HG02840 (cell line): ENCODE data around the gene BLVRA.
"Not testable (repeated sequence)": the region's sequence is repeated elsewhere in the genome, so short reads cannot be mapped to it uniquely, and the experiment has no call there.

Experiments used
- ATAC-seq: cut with Tn5 transposase; IDR thresholded peaks from one replicate; pipeline ENCODE4 v1.9.1; 2021; ENCODE audit warnings: mild to moderate bottlenecking, moderate library complexity, moderate number of reproducible peaks; ENCODE audit not compliant: unreplicated experiment, low FRiP score

Gene BLVRA

DNA sequence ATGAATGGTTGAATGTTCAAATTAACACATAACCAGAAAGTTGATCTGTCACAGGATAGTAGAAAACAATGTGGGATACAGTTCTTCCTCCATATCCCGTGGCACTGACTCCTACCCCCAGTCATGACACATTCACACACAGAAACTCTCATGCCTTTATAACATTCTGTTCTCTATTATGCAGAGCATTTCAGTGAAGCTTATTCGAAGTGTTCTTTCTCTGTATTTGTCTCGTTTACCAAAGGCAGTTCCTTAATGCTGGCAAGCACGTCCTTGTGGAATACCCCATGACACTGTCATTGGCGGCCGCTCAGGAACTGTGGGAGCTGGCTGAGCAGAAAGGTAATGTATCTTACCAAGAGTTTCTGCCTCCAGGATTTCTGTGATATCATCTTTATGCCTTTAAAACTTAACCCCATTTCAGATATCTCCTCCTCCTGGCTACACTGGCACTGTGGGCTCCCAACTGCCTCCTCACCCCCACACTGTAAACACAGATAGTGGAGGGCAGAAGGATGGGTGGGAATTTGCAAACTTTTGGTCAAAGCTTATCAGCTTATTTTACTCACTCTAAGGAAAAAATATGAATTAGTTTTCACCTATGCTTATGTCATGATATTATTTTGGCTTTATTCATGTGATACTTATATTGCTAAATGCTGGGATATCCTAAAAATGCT is 34.1 kb downstream of the BLVRA start:
- no peak for ATAC-seq

DNA sequence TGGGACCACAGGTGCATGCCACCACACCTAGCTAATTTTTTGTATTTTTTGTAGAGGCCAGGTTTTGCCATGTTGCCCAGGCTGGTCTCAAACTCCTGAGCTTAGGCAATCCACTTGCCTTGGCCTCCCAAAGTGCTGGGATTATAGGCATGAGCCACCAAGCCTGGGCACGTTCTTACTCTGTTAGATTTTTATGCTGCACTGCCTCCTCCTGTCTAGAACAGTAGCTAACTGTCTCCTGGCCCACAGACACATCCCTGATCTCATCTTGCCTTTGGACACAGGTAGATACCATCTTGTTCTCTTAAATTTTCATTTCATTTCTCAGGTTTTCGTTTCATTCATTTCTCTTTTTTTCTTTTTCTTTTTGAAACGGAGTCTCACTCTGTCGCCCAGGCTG is 41.1 kb downstream of the BLVRA start:
- no peak for ATAC-seq

DNA sequence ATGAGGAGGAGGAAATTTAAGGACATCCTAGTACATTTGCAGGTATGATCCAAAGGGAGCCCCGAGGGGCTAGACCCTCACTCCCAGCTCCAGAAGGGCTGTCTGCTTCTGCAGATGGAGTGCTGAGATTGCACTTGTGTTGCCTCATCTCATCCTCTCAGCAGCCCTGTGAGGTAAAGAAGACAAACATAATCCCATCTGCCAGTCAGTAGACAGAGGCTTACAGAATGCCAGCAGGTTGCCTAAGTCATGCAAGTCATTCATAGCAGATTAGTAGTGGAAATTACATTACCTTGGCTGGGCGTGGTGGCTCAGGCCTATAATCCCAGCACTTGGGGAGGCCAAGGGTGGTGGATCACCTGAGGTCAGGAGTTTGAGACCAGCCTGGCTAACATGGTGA is 45.4 kb downstream of the BLVRA start:
- ATAC-seq: no peak

DNA sequence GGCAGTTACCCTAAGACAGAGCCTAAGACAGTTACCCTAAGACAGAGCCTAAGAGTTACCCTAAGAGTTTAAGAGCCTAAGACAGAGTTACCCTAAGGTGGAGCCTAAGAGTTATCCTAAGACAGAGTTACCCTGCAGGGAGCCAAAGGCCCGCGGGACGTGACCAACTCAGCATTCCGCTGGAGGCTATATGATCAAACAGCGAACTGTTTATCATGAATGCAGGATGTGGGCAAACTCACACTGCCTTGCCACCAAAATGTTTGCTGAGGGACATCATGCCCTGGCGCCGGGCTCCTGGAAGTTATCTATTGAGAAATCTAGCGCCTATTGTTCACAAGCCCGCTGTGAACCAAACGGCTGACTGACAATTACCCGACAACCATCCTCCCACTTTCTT is 49.9 kb downstream of the BLVRA start:
- no peak for ATAC-seq

DNA sequence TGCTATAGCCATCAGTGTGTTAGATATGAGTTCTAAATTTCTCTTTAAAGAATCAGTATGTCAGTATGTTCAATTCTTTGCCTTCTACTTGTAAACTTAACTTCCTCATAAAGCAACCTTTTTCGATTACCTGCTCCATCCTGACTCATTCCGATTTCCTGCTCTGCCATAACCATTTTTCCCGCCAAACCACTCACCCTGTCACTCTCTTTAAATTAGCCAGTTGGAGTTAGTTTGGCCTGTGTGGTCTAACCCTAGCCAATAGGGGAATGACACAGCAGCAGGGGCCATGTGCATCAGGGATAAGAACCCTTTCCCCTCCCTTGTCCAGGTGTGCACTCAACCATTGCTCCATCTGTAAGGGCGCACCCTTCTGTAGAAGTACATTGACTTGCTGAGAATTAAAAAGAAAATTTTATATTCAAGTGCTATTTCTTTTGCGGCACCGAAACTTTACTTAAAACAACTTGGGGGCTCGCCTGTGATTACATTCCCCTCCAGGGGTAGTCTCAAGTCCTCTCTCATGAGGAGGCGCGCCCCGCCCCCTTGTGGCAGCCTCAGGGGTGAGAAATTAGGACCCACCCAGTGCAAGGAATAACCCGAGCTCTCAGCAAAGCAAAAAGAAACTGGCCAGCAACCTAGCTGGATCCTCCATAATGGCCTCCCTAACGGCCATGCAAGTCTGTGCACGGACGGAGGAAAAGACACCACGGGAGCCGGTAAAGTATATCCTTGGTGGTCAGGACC is 51.9 kb downstream of the BLVRA start:
- not testable (repeated sequence) for ATAC-seq

DNA sequence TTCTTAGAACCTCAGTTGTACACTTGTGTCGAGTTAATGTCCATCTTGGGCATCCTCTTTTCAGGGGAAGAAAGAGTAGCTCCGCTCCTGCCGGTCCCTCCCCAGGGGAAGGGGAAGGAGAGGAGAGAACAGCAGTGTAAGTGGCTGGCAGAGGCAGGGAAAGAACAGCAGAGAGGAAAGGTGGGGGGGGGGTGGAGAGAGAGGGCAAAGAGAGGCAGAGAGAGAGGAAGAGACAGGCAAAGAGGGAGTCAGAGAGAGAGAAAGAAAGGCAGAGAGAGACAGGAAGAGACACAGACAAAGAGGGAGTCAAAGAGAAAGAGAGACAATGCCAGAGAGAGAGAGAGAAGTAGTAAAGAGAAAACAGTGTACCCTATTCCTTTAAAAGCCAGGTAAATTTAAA is 56.9 kb downstream of the BLVRA start:
- ATAC-seq: no peak

DNA sequence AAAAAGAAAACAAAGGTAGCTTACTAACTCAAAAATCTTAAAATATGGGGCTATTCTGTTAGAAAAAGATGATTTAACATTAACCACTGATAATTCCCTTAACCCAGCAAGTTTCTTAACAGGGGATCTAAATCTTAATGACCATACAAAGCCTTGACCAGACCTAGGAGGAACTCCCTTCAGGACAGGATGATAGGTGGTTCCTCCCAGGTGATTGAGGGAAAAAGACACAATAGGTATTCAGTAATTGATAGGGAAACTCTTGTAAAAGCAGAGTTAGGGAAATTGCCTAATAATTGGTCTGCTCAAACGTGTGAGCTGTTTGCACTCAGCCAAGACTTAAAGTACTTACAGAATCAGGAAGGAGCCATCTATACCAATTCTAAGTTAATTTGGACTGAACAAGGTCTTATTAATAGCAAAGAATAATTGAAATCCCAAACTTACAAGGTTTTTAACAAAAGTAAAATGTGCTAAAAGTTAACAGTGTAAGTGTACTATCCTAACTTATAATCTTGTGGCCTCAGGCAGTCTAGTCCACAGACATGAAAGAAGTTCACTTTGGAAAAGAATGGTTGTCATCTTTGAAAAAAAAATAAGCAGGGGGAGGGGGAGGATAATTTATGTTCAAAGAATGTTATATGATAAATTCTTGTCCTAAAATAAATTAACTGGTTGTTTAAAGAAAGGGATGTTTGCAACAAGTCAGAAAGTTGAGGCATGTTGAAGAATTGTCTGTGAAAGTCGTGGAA is 57.7 kb downstream of the BLVRA start:
- ATAC-seq: not testable (repeated sequence)

DNA sequence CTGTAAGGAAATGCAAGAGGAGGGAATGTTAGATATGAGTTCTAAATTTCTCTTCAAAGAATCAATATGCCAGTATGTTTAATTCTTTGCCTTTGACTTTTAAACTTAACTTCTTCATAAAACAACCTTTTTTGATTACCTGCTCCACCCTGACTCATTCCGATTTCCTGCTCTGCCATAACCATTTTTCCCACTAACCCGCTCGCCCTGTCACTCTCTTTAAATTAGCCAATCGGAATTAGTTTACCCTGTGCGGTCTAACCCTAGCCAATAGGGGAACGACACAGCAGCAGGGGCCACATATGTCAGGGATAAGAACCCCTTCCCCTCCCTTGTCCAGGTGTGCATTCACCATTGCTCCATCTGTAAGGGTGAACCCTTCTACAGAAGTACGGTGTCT is 64.9 kb downstream of the BLVRA start:
- not testable (repeated sequence) for ATAC-seq

DNA sequence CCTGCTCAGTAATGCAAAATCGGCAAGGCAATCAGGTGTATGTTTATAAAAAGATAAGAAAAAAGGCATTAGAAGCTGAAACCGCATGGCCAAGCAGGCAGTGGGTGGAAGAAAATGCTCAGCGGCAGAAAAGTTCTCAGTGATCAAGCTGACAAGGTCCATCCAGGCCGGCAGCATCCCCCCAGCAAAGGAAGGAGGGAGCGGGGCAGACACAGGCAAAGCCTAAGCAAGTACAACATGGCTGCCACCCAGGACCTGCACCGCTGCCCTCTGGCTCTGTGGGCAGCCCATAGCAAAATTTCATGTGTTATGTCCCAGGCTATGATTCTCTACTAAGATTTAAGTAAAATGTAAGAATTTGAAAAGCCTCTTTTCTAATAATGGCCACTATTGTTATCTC is 65.5 kb downstream of the BLVRA start:
- no peak for ATAC-seq

DNA sequence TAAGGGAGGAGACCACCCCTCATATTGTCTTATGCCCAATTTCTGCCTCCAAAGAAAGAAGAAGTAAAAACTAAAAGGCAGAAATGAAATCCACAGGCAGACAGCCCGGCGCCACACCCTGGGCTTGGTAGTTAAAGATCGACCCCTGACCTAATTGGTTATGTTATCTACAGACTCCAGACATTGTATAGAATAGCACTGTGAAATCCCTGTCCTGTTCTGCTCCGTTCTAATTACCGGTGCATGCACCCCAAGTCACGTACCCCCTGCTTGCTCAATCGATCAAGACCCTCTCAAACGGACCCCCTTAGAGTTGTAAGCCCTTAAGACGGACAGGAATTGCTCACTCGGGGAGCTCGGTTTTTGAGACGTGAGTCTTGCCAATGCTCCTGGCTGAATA is 66.0 kb downstream of the BLVRA start:
- ATAC-seq: not testable (repeated sequence)

DNA sequence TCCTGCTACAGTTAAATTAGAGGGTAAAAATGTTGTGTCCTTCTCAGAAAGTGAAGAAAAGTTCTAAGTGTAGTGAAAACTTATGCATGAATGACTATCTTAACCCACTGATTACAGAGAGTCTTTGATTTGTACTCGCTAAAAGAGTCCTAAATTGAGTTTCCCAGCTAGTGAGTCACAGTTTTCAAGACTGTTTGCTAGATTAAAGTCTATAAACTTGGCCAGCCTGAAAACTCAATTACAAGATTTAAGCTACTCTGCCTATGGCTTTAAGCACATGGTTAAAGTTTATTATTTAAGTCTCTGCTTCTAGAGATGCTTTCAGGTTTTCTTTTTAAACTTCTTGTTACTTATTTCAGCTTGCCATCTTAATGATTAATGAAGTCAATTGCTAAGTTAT is 66.5 kb downstream of the BLVRA start:
- ATAC-seq: no peak

DNA sequence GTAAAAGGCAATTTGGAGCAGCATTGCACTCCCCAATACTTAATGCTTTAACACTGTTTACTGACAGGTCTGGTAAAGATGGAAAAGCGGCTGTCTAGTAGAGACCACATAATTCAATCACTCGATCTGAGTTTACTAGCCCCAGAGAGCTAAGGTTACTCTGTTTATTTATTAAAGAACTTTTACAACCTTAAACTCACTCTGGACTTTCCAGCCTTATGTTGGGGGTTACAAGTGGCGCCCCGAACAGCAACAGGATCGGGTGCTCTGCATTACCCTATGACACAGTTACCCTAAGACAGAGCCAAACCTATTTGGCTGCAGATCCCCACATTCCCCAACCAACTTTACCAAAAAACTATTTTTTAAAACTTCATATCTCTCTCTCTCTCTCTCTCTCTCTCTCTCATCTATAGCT is 66.9 kb downstream of the BLVRA start:
- ATAC-seq: no peak

DNA sequence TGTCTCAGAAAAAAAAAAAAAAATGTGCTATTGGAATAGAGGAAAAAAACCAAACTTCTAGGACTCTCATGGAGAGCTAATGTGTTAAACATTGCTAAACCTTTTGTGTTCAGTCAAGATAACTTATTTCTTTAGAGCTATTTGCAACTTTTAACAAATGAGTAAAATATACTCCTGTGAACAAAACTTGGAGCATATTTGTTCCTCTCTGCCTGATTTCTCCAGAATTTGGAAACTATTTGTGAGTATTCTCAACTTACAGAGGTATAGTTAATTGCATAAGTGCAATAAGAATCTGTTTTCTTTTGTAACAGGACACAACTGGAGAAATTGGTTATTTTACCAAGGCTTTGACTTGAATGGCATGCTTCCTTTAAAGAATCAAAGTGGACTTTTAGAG is 72.4 kb downstream of the BLVRA start:
- not testable (repeated sequence) for ATAC-seq

DNA sequence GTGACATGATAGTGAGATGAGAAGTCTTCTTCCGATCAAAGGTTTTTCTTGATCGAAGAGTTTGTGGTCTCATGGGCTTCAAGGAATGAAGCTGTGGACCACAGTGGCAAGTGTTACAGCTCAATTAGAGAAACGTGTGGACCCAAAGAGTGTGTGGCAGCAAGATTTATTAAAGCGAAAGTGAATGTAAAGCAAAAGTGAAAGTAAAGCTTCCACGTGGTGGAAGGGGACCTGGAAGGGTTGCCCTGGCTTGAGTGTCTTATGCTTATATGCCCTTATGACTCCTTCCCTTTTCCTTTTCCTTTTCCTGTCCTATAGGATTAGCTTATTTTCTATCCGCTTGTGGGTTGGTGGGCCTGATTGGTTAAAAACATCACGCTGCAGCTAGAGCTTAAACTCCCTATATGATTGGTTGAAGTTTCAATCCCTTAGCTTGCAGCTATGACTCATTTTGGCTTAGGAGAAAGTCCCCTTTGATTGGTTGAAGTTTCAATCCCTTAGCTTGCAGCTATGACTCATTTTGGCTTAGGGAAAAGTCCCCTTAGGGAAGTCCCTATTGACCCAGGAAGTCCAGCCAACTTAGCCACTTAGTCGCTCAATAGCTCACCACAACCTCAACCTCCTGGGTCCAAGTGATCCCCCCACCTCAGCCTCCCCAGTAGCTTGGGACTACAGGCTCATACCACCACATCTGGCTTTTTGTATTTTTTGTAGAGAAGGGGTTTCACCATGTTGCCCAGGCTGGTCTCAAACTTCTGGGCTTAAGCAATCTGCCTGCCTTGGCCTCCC is 76.2 kb downstream of the BLVRA start:
- peak; percentile 46 for ATAC-seq

DNA sequence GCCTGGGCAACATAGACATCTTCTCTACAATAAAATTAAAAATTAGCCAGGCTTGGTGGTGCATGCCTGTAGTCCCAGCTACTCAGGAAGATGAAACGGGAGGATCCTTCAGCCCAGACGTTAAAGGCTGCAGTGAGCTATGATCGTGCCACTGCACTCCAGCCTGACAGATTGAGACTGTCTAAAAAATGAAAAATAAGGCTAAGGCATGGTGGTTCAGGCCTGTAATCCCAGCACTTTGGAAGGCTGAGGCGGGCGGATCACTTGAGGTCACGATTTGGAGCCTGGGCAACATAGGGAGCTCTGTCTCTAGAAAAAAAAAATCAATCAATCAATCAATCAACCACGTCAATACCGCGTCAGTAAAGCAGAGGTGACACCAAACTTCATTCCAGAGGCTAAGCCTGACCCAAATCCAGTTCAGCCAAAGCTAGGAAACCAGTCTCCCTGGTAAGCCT is 79.8 kb downstream of the BLVRA start:
- ATAC-seq: no peak

DNA sequence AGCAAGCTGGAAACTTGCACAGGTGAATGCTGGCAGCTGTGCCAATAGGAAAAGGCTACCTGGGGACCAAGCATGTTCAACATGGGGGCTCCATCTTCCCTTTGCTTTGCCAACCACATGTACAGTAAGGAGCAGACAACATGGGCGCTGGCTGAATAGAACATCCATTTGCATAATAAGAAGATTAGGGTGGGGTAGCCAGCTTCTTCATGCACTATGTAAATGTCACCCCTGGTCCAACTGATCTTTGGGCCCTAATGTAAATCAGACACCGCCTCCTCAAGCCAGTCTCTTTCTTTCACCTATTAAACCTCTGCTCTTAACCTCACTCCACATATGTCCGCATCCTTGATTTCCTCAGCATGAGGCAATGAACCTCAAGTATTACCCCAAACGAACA is 84.8 kb downstream of the BLVRA start:
- ATAC-seq: no peak

DNA sequence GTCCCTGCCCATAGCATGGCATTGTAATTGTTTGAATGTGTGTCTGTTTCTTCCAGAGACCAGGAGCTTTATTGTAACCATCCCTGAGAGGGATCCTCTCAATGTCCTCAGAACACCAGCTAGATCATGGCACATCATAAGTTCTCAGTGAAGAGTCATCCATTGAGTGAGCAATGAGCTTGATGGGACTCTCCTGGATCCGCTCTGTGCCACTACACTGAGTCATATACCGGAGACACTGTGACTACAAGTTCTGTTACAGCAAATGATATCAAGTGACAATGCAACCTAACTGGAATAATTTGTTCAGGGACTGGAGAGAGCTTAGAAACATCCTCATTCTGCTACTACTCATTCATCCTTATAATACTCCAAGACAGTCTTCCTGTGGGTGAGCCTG is 85.8 kb downstream of the BLVRA start:
- ATAC-seq: no peak

DNA sequence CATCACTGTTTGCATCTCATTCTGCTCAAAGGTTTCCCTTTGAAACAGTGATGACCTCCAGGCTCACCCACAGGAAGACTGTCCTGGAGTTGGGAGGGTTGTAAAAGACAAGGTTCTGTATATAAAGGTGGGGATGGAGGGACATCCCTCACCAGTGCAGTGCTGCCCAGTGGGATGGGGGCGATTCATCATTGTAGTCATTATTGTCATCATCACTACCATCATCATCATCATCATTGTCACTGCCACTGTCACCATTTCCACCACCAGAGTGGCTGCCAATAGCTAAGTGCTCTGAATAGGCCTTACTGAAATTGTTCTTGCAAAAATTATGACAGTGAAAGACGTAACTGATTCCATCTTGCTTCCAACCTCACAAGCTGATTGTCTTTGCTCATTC is 86.2 kb downstream of the BLVRA start:
- no peak for ATAC-seq

DNA sequence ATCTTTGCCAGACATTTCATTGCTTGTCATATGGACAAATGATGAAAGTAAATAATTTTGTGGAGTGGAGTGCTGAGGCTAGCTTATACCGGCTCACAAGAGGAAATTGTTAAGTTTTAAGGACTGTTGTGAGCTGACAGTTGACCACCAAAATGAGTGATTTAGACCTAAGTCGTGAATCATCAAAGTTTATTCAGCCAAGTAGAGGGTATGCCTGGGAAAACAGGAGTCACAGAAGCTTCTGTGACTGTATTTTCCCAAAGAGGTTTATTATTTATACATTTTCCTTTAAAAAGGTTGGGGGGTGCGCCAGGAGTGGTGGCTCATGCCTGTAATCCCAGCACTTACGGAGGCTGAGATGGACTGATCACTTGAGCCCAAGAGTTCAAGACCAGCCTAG is 89.0 kb downstream of the BLVRA start:
- no peak for ATAC-seq

DNA sequence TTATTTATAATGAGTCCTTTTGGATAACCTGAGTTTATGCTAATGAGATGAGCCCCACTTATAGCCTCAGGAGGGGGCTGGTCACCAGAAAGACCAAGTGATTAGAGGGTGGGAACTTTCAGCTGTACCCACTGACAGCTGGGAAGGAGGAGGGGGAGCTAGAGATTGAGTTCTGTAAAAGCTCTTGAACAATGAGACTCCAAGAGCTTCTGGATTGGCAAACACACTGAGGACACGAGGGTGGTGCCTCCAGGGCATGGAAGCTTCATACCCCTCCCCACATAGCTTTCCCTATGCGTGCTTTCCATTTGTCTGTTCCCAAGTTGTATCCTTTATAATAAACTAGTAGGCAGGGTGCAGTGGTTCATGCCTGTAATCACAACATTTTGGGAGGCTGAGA is 90.6 kb downstream of the BLVRA start:
- ATAC-seq: no peak
